Cardiac septum (tissue), 1 donor: ENCODE measurements around the gene KCNJ10. TPM values are rescaled to one million over a fixed set of nuclear protein-coding genes. Genes with fewer than 3 reads are reported as not detected.

Experiments
- DNase-seq: peaks from one replicate; pipeline ENCODE4 v3.0.0-alpha.2; 2020; ENCODE audit warnings: low spot score
- intact Hi-C: fragments of 100-400 bp; cut with DNase I; formaldehyde crosslinking; loops from one replicate; pipeline ENCODE4 v1.14.0; 2022
- total RNA-seq: library from RNA; stranded (reverse); fragmentation: NEBNext Ultra II Directional; extraction: Animal tissue kit (Norgen Biotek cat#: 25700); gene quantifications from one replicate; pipeline ENCODE4 v1.2.1, GENCODE V29; 2021
- donor health status: DM: no; HTN: no; CAD: no.

KCNJ10 gene
- total RNA-seq, 1 donor from 2014 or later, result 0.05 TPM

- no peak for DNase-seq
These were observed 60.2 kb downstream of the KCNJ10 start for GRCh38 chr1:160009801-160010200.

GRCh38 chr1:160009081-160009480, 60.9 kb downstream of the KCNJ10 start:
- no peak for DNase-seq

More at GRCh38 chr1:160009801-160010200, 60.2 kb downstream of the KCNJ10 start:
- intact Hi-C loops, result loop anchor here (5.0 kb wide), 1 partner anchor 212 kb away; no protein-coding TSS in a partner anchor

DNA sequence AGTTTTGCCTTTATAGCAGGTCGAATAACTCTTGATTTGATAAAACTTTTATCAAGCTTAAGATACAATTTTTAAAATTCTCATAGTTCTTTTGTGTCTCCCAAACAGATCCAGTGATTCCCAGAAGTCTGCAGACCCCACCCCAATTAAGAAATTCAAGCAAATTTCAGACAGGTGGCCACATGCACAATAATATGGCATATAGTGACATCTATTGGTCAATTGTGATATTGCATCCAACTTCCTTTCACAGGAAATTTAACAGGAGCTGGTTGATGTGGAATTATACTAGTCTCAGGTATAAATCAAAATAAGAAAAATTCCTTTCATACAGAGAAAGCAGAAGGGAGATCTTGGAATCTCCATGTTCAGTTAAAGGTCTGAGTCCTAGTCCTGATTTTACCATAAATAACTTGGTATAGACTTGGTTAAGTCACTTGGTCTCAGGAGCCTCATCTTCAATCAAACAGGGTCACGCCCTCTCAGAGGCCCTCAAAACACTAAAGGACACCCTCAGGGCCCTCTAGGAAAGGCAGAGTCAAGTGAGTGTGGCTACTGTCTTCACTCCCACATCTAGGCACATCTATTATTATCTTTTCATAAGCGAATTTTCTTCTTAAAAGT, 62.3 kb downstream of the KCNJ10 start:
- intact Hi-C loops, result loop anchor here (2.0 to 5.0 kb wide), 2 partner anchors 63 to 210 kb away; partner anchors contain the start of gene IGSF9
- DNase-seq, result no peak

More at GRCh38 chr1:160009081-160009480, 60.9 kb downstream of the KCNJ10 start:
- intact Hi-C loops, result loop anchor here (5.0 kb wide), 1 partner anchor 212 kb away; no protein-coding TSS in a partner anchor

DNA sequence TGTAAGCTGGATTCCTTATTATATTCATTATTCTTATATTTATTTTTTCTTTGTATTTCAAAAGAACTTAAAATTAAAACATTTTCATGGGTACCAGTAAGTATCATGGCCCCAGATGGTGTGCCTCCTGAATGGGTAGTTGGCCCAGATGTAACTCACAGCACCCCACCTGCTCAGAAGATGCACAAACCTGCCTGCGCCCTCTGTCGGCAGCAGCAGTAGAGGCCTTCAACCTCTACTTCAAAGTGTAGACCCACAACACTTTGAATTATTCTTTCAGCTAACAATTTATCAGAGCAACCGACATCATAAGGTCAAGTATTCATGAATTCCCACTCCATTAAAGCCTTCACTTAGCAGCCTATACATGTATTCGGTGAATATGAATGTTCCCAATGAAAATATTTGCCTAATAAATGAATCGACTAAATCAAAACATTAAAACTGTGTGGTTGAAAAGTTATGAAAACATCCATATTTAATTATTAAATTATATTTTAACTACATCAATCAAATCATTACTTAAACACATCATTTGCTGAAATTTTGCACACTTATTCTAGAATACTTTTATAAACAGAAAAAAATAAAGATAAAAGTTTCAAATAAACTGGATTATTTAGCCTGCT, 63.5 kb downstream of the KCNJ10 start:
- no peak for DNase-seq
- intact Hi-C loops, result loop anchor here (1.0 to 5.0 kb wide), 3 partner anchors 62 to 209 kb away; partner anchors contain the start of gene IGSF9

DNA sequence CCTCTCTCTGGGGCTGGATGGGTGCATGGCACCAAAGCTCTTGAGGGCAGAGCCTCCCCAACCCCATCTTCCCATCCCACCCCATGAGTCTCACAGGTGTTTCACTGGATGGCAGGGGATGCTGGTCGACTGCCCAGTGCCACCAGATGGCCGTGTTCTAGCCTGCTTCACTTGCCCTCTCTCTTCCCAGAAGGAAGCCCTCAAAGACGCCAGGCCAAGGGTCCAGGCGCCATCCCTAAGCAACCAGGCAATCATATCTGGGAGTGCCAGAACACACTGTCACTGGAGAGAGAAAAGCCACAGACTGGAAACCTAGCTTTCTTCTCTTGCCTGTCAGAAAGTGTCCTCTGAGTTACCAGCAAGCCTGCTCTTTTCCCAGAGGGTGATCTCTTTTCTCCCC, 64.9 kb downstream of the KCNJ10 start:
- intact Hi-C loops, result loop anchor here (5.0 kb wide), 1 partner anchor 208 kb away; no protein-coding TSS in a partner anchor
- no peak for DNase-seq

- intact Hi-C loops, result no loop called here
- no peak for DNase-seq
These were observed 65.5 kb downstream of the KCNJ10 start for GRCh38 chr1:160004425-160004824.

GRCh38 chr1:160004001-160004400, 66.0 kb downstream of the KCNJ10 start:
- DNase-seq, result no peak
- intact Hi-C loops, result no loop called here

DNA sequence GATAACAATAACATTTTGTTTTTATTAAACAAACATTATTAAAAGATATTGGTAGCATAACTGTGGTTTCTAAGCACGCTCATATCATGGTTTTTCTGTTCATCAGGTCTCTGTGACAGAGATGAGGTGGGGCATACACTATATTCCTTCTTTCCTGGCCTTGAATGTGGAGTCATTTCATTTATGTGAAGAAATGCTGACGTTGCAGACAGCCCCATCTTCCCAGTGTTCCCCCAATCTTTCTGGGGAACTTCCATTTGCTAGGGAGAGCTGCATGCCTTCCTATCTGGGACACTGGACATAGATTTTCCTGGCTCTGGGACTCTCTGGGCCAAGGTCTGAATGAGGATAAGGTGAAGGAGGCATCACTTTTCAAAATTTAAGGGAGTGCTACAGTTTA, 68.5 kb downstream of the KCNJ10 start:
- intact Hi-C loops, result no loop called here
- DNase-seq, result no peak

DNA sequence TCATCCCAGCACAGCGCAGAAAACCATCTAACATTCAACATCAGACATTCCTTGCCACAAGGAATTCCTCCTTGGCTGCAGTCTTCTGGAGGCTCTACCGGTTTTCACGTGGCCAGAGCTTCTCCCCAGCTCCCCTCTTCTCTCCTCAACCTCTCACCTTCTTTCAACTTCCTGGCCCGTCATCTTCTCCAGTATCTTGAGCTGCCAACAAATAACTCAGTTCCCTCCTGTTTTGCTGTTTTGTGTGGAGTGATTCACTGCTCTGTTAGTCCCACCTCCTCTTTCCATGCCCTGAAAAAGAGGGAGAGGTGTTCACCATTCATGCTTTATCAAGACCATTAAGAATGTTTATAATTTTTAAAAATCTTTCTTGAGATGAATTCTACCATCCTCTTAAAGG, 70.8 kb downstream of the KCNJ10 start:
- DNase-seq, result no peak
- intact Hi-C loops, result no loop called here

DNA sequence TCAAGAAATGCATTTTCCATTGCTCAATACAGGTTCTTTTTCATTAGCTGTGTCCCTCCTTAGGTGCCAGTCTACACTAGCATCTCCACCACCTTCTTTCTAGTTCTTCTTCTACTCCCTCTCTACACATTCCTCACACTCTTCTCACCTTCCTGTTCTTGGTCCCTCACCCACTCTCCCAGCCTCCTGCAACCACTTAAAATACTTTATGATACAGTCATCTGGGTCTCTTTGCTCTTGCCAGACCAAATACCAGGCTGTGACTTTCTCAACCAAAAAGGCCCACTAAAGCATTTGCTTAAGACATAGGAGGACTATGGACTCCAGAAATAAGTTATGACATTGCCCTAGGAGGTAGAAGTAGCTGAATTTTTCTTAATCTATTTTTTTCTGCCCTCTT, 73.3 kb downstream of the KCNJ10 start:
- no peak for DNase-seq
- intact Hi-C loops, result no loop called here

- no peak for DNase-seq
These were observed 75.1 kb downstream of the KCNJ10 start for GRCh38 chr1:159994896-159995295.

DNA sequence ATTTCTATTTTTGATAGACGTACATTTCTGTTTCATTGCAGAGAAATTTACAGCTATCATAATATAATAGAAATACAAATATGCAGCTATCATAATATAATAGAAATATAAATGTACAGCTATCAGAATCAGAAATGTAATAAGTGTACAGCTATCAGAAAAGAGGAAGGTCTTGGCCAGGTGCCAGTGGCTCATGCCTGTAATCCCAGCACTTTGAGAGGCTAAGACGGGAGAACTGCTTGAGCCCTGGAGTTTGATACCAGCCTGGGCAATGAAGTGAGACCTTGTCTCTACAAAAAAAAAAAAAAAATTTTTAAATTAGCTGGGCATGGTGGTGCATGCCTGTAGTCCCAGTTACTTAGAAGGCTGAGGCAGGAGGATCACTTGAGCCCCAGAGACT, 76.0 kb downstream of the KCNJ10 start:
- intact Hi-C loops, result no loop called here
- no peak for DNase-seq

More at GRCh38 chr1:159994896-159995295, 75.1 kb downstream of the KCNJ10 start:
- intact Hi-C loops, result no loop called here

GRCh38 chr1:159992161-159992560, 77.8 kb downstream of the KCNJ10 start:
- no peak for DNase-seq

GRCh38 chr1:159991513-159991912, 78.4 kb downstream of the KCNJ10 start:
- intact Hi-C loops, result no loop called here
- no peak for DNase-seq

More at GRCh38 chr1:159992161-159992560, 77.8 kb downstream of the KCNJ10 start:
- intact Hi-C loops, result no loop called here

DNA sequence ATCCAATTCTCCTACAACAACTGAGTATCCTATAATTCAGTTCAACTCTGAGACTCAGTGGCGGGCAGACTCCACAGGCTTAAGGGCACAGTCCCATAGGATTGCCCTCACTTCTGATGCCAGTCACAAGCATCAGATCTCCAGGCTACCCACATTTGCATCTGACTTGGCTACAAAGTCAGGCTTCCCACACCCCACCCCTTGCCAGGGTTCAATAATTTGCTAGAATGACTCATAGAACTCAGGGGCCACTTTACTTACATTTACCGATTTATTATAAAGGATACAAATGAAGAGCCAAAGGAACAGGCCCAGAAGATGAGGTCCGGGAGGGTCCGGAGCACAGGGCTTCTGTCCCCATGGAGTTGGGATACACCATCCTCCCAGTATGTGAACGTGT, 80.0 kb downstream of the KCNJ10 start:
- no peak for DNase-seq
- intact Hi-C loops, result no loop called here

DNA sequence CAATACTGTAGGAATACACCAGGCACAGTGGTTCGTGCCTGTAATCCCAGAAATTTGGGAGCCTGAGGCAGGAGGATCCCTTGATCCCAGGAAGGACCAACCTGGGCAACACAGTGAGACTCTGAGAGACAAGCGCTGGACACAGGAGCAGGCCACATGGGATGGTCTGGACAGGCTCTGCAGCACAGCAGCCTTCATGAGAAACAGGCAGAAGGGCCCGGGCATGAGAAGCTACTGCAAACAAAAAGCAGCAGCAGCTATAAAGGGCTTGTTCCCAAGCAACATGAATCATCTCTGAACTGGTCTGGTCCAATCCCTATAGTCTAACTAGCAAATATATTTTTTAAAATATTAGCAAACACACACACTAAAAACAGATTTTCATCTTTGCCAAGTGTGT, 80.4 kb downstream of the KCNJ10 start:
- intact Hi-C loops, result no loop called here
- no peak for DNase-seq

GRCh38 chr1:159988006-159988405, 82.0 kb downstream of the KCNJ10 start:
- intact Hi-C loops, result no loop called here
- no peak for DNase-seq

- intact Hi-C loops, result no loop called here
These were observed 82.8 kb downstream of the KCNJ10 start for GRCh38 chr1:159987186-159987585.

GRCh38 chr1:159986531-159986930, 83.4 kb downstream of the KCNJ10 start:
- intact Hi-C loops, result no loop called here
- no peak for DNase-seq

More at GRCh38 chr1:159987186-159987585, 82.8 kb downstream of the KCNJ10 start:
- no peak for DNase-seq

DNA sequence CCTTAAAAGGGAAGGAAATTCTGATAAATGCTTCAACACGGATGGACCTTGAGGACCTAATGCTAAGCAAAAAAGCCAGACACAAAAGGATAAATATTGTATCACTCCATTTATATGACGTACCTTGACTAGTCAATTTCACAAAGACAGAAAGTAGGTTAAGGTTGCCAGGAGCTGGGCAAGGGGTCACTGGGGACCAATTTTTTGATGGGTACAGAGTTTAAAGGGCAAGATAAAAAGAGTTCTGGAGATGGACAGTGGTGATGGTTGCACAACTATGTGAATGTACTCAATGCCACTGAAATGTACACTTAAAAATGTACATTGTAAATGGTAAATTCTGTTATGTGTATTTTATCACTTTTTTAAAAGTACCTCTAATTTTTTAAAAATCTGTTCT, 83.9 kb downstream of the KCNJ10 start:
- intact Hi-C loops, result no loop called here
- no peak for DNase-seq

DNA sequence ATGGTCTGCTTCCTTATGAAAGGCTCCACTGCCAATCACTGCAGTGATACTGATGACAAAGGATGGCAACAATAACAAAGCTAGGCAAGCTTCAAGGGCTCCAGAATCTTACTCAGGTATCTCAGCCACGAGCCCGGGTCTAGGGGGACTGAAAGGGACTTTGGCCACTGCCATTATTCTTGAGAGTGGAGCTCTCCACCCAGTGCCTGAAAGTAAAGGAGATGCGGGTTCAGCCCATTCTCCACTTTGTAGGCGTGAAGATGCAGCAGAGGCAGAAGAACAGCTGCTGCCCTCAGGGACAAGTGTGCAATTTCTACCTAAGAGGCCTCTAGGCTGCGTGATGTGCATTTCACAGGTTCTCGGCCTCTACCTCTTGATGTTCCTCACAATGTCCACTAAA, 84.5 kb downstream of the KCNJ10 start:
- intact Hi-C loops, result no loop called here
- DNase-seq, result no peak
